ENCODE measurements around the gene AHSA1.

DNA sequence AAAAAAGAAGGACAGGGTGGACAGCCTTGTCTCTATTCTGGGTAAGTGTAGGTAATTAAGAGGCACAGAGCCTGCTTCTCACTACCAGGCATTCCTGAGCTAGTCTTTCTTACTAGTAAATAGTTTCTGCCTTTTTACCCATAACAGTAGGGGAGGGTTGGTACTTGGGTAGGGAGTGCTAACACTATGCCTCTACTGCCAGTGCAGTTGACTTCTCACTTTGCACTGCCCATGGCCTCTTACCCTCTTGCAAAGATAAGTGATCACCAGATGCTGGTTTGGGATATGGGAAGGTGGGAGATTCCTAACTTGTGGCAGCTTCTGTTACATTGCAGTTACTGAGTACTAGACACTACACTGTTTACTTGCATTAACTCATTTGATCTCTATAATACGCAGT, 11.6 kb downstream of the AHSA1 start:
- no peak for TF ChIP-seq HDGF (IDR thresholded peaks at IDR 0.05; ENCODE audit: borderline replicate concordance)
- TF ChIP-seq SP1 (IDR thresholded peaks at IDR 0.05), result no peak
- TF ChIP-seq ELF4 (IDR thresholded peaks at IDR 0.05), result no peak
- no peak for TF ChIP-seq BHLHE40 (IDR thresholded peaks at IDR 0.05; ENCODE audit: borderline replicate concordance)
- TF ChIP-seq FOXK2 (IDR thresholded peaks at IDR 0.05), result no peak
- TF ChIP-seq ARNT (IDR thresholded peaks at IDR 0.05), result no peak
- TF ChIP-seq FOXM1 (IDR thresholded peaks at IDR 0.05; ENCODE audit: borderline replicate concordance), result no peak
